Caco-2 (cell line): Measurements from ENCODE around the gene SOS1. TPM values are rescaled to one million over a fixed set of nuclear protein-coding genes. Genes with fewer than 3 reads are reported as not detected.
A peak's percentile ranks its signal among the peaks of the same experiment; 100 is the strongest.

ENCODE experiments used
- BruUV-seq: library from RNA; stranded (reverse); fragments of 400-500 nt; replicated peaks from 2 replicates; lab custom pipeline; 2021; lab: Mats Ljungman, UMichigan
- CTCF ChIA-PET: fragments of 300-600 bp; sonication (Branson Sonifier 250); formaldehyde crosslinking; loops from one replicate; lab custom pipeline; 2022; ENCODE audit warnings: antibody characterized with exemption; lab: Charles Lee
- POLR2A ChIA-PET: fragments of 300-600 bp; sonication (Branson Sonifier 250); formaldehyde crosslinking; loops from one replicate; lab custom pipeline; 2022; ENCODE audit warnings: antibody characterized with exemption; lab: Charles Lee
- DNase-seq, 2 experiments: peaks; one replicate each; pipeline versions ENCODE4 v3.0.0 to v3.0.0-alpha.2; 2020 to 2022
- H3K27me3 ChIP-seq: replicated peaks from 2 replicates; pipeline ENCODE4 v1.6.0; 2011; ENCODE audit warnings: low read length; ENCODE audit not compliant: control insufficient read depth, insufficient read depth
- H3K36me3 ChIP-seq: 2 replicates; pipeline ENCODE4 v1.5.1; 2011; ENCODE audit warnings: low read length; ENCODE audit not compliant: control insufficient read depth, insufficient read depth
- H3K4me1 ChIP-seq: fragments of 250-450 bp; sonication (Bioruptor Pico); 2 replicates; pipeline ENCODE4 v1.5.1; 2020; ENCODE audit warnings: mild to moderate bottlenecking
- H3K4me3 ChIP-seq: 2 replicates; pipeline ENCODE4 v1.5.1; 2011; ENCODE audit warnings: low read depth, mild to moderate bottlenecking, control low read depth, low read length
- H3K9me3 ChIP-seq: fragments of 250-450 bp; sonication (Bioruptor Pico); 2 replicates; pipeline ENCODE4 v1.5.1; 2020; ENCODE audit warnings: mild to moderate bottlenecking, moderate library complexity
- H3K27ac Mint-ChIP-seq: one replicate; pipeline ENCODE4 v1.8.0; 2022; ENCODE audit warnings: mixed read lengths; ENCODE audit not compliant: unreplicated experiment
- H3K27me3 Mint-ChIP-seq: one replicate; pipeline ENCODE4 v1.8.0; 2022; ENCODE audit warnings: mixed read lengths; ENCODE audit not compliant: insufficient read depth, unreplicated experiment
- H3K36me3 Mint-ChIP-seq: one replicate; pipeline ENCODE4 v1.8.0; 2022; ENCODE audit warnings: mild to moderate bottlenecking, mixed read lengths; ENCODE audit not compliant: insufficient read depth, unreplicated experiment
- H3K4me1 Mint-ChIP-seq: one replicate; pipeline ENCODE4 v1.8.0; 2022; ENCODE audit warnings: low read depth, mixed read lengths; ENCODE audit not compliant: unreplicated experiment
- H3K4me3 Mint-ChIP-seq: one replicate; pipeline ENCODE4 v1.8.0; 2022; ENCODE audit warnings: mild to moderate bottlenecking, moderate library complexity, mixed read lengths; ENCODE audit not compliant: unreplicated experiment
- H3K9me3 Mint-ChIP-seq: one replicate; pipeline ENCODE4 v1.8.0; 2022; ENCODE audit warnings: mixed read lengths; ENCODE audit not compliant: unreplicated experiment
- intact Hi-C: fragments of 100-400 bp; cut with micrococcal nuclease; formaldehyde crosslinking; loops from one replicate; pipeline ENCODE4 v1.10.0; 2022; ENCODE audit not compliant: unreplicated experiment
- total RNA-seq: library from RNA; stranded (reverse); gene quantifications from 2 replicates; pipeline ENCODE4 v1.2.3, GENCODE V29; 2022
- TF ChIP-seq, protein P1 (sequence below), 2 experiments: fragments of 200-600 bp in 1 of 2; IDR thresholded peaks; 1 replicate in 1 of 2; 2 replicates in 1 of 2; pipeline versions ENCODE4 v1.5.1 to v1.8.0; 2011 to 2022; ENCODE audit warnings: antibody characterized with exemption in 1 of 2, control low read depth in 1 of 2, inconsistent platforms in 1 of 2, low read depth in 1 of 2, low read length in 1 of 2, mild to moderate bottlenecking in 1 of 2, moderate library complexity in 1 of 2; ENCODE audit not compliant: insufficient read depth in 1 of 2, severe bottlenecking in 1 of 2, unreplicated experiment in 1 of 2

The SOS1 gene
- total RNA-seq, 1 experiment from 2014 or later = 49.7 TPM

- Mint-ChIP-seq H3K27ac (no peak overlapping the region), H3K36me3 (peaks cover 7% of the 10 kb centered on the region), H3K4me3 (no peak overlapping the region), H3K9me3 (no peaks in the 10 kb centered on the region), H3K27me3 (no peaks in the 10 kb centered on the region), H3K4me1 (peaks cover 17% of the 10 kb centered on the region)
- intact Hi-C loops = no loop called here
- DNase-seq = no peak
- Histone ChIP-seq H3K9me3 (no peaks in the 10 kb centered on the region), H3K4me3 (no peak overlapping the region), H3K36me3 (no peaks in the 10 kb centered on the region), H3K27me3 (no peaks in the 10 kb centered on the region), H3K4me1 (no peaks in the 10 kb centered on the region)
- POLR2A ChIA-PET = no interaction called here
- CTCF ChIA-PET = no interaction called here
- TF ChIP-seq, protein P1, sequence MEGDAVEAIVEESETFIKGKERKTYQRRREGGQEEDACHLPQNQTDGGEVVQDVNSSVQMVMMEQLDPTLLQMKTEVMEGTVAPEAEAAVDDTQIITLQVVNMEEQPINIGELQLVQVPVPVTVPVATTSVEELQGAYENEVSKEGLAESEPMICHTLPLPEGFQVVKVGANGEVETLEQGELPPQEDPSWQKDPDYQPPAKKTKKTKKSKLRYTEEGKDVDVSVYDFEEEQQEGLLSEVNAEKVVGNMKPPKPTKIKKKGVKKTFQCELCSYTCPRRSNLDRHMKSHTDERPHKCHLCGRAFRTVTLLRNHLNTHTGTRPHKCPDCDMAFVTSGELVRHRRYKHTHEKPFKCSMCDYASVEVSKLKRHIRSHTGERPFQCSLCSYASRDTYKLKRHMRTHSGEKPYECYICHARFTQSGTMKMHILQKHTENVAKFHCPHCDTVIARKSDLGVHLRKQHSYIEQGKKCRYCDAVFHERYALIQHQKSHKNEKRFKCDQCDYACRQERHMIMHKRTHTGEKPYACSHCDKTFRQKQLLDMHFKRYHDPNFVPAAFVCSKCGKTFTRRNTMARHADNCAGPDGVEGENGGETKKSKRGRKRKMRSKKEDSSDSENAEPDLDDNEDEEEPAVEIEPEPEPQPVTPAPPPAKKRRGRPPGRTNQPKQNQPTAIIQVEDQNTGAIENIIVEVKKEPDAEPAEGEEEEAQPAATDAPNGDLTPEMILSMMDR (IDR thresholded peaks at IDR 0.05; ENCODE audit: insufficient read depth in 1 of 2, low read depth in 1 of 2, low read length in 1 of 2, severe bottlenecking in 1 of 2, unreplicated experiment in 1 of 2) = no peak
- BruUV-seq = no TSS peak
Observed at GRCh38 chr2:39091063-39091462, 29.8 kb downstream of the SOS1 start.

DNA sequence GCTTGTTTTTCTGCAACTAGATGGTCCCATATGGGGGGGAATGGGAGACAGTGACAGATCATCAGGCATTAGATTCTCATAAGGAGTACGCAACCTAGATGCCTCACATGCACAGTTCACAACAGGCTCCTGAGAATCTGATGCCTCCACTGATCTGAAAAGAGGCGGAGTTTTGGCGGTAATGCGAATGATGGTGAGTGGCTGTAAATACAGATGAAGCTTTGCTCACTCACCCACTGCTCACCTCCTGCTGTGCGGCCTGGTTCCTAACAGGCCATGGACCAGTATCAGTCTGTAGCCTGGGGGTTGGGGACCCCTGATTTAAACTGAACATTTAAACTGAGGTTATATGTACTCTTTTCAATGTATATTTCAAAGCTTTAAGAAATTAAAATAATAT, 40.7 kb downstream of the SOS1 start:
- no peaks in the 10 kb centered on the region for H3K27me3 ChIP-seq
- Mint-ChIP-seq H3K36me3 (peaks cover 13% of the 10 kb centered on the region), H3K27me3 (no peaks in the 10 kb centered on the region), H3K9me3 (no peaks in the 10 kb centered on the region), H3K4me3 (no peak overlapping the region), H3K27ac (no peak overlapping the region), H3K4me1 (peaks cover 8% of the 10 kb centered on the region)
- H3K9me3 ChIP-seq = no peaks in the 10 kb centered on the region
- no peak overlapping the region for H3K4me3 ChIP-seq
- H3K36me3 ChIP-seq = no peaks in the 10 kb centered on the region
- CTCF ChIA-PET = no interaction called here
- no TSS peak for BruUV-seq
- H3K4me1 ChIP-seq = no peaks in the 10 kb centered on the region
- intact Hi-C loops = no loop called here
- TF ChIP-seq, protein P1 (IDR thresholded peaks at IDR 0.05; ENCODE audit: insufficient read depth in 1 of 2, low read depth in 1 of 2, low read length in 1 of 2, severe bottlenecking in 1 of 2, unreplicated experiment in 1 of 2) = no peak
- POLR2A ChIA-PET = no interaction called here
- no peak for DNase-seq

GRCh38 chr2:39069890-39070465, 50.9 kb downstream of the SOS1 start:
- H3K36me3 ChIP-seq = no peaks in the 10 kb centered on the region; the same call in 1 of the 2 replicates
- H3K27me3 Mint-ChIP-seq = no peaks in the 10 kb centered on the region
- peak overlapping the region; percentile 5 for H3K27ac Mint-ChIP-seq
- H3K4me1 ChIP-seq = no peaks in the 10 kb centered on the region
- no peak overlapping the region for H3K4me3 Mint-ChIP-seq
- POLR2A ChIA-PET = no interaction called here
- CTCF ChIA-PET = interaction anchor here (1.2 kb wide), 1 partner anchor 158 kb away, joined by 6 read pairs; no protein-coding TSS in a partner anchor
- intact Hi-C loops = no loop called here
- no peaks in the 10 kb centered on the region for H3K4me1 Mint-ChIP-seq
- TF ChIP-seq, protein P1 (IDR thresholded peaks at IDR 0.05; ENCODE audit: insufficient read depth in 1 of 2, low read depth in 1 of 2, low read length in 1 of 2, severe bottlenecking in 1 of 2, unreplicated experiment in 1 of 2) = no peak
- BruUV-seq = no TSS peak
- H3K9me3 Mint-ChIP-seq = no peaks in the 10 kb centered on the region
- H3K9me3 ChIP-seq = no peaks in the 10 kb centered on the region
- no peak overlapping the region for H3K4me3 ChIP-seq
- no peak for DNase-seq
- H3K27me3 ChIP-seq = no peaks in the 10 kb centered on the region
- H3K36me3 Mint-ChIP-seq = peaks cover 14% of the 10 kb centered on the region
